Occipital lobe (tissue), 2 donors: ENCODE results near the gene MED25. TPM values are rescaled to one million over a fixed set of nuclear protein-coding genes. Genes with fewer than 3 reads are reported as not detected.

ENCODE experiments used
- DNase-seq: peaks from one replicate; lab custom pipeline; 2025; lab: John Stamatoyannopoulos, UW
- total RNA-seq: library from RNA; depleted of rRNA; stranded (reverse); fragments of >200 nt; gene quantifications from one replicate; pipeline ENCODE4 v1.2.3, GENCODE V29; 2014

Gene MED25
- 12.8 TPM for total RNA-seq

DNA sequence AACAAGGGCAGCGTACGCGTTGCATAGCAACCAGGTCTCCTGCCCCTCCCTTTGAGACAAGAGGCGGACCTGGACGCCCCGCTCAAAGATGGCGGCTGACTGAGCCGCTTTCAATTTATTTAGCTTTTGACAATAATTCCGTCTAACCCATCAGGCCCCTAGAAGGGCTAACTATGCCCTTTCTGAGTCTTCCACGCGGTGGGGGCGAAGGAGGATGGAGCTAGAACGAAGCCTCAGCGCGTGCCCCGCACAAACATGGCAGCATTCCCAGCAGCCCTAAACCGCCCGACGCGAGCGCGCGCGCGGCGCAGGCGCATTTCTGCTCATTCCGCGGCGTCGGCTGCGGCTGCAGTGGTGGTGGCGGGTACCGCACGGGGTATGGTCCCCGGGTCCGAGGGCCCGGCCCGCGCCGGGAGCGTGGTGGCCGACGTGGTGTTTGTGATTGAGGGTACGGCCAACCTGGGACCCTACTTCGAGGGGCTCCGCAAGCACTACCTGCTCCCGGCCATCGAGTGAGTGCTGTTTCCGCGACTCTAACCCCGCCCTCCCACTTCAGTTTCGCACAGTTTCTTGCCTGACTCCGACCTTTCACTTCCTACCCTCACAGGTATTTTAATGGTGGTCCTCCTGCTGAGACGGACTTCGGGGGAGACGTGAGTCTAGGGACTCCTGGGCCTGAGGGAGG lies at the start of gene MED25:
MED25 (plus strand) TSS at position 326 of the 685 bp plus-strand sequence; CDS start at position 379, 53 bp downstream.
- DNase-seq = peak; percentile 68

DNA sequence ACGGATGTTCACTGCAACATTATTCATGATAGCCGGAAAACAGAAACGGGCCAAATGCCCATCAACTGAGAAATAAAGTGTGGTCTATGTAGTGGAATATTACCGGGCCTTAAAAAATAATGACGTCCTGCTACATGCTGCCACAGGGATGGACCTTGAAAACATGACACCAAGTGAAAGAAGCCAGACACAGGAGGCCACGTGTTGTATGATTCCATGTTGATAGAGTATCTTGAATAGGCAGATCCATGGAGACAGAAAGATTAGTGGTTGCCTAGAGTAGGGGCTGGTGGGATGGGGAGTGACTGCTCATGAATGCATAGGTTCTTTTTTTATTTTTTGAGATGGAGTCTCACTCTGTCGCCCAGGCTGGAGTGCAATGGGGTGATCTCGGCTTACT lies 47.6 kb upstream of the MED25 start:
- DNase-seq = no peak

DNA sequence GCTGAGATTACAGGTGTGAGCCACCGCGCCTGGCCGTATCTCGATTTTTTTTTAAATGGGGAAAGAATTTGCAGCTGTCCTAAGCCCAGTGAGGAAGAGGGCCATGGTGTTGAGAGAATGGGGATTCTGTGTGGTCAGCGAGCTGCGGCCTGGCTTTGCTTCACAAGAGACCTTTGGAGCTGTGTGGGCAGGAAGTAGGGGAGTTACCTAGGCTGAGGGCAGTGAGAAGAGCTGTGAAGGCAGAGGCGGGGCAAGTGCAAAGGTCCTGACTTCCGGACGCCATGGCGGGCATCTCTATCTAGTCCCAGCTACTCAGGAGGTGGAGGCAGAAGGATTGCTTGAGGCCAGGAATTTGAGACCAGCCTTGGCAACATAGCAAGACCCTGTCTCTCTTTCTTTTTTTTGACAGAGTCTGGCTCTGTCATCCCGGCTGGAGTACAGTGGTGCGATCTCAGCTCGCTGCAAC lies 46.4 kb upstream of the MED25 start:
- no peak for DNase-seq

DNA sequence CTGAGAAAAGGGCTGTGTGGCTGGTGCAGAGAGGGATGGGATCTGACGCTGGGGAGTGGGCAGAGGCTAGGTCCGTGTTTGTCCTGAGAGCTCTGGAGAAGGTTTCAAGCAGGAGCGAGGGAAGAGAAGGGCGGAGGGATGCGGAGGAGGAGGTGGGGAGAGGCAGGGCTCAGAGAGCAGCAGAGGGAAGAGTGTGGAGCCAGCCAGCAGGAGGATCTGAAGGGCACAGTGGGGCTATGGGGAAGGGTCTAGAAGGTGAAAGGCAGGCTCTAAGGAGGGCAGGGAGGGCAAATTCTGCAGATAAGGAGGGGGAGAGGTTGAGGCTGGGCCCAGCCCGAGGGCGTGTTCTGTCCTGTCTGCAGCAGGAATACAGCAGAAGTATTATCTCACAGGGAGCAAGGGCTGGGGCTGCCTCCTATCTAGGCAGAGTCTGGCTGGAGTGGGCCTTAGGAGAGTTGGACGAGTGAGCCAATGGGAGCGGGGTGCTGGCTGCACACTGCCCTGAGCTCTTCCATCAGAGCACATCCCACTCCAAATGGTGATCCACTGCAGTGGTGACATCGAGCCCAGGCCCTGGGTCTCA lies 45.1 kb upstream of the MED25 start:
- DNase-seq = no peak

DNA sequence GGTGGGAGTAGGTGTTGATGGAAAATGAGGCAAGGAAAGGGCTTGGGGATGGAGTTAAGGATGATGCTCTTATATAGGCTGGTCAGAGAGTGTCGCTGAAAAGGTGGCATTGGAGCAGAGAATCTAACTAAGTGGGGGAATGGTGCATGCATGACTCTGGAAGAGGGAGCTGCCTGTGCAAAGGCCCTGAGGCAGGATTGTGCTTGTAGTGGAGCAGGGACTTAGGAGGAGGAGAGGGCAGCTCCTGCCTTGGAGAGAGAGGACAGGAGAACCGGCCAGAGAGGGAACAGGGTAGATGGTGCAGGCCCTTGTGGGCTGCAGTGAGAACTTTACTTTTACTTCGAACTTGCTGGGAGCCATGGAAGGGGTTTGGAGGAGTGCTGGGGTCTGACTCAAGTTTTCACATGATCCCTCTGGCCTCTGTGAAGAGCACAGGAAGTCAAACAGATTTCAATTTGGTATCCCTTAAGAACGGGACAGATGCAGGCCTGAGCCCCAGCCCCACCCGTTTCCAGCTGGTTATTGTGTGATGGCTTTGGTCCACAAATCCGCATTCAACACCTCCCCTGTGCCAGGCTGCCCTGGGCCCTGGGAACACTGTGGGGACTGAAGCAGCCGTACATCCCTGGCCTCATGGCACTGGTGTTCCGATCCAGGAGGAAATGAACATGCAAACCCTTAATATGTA lies 44.3 kb upstream of the MED25 start:
- DNase-seq = no peak

DNA sequence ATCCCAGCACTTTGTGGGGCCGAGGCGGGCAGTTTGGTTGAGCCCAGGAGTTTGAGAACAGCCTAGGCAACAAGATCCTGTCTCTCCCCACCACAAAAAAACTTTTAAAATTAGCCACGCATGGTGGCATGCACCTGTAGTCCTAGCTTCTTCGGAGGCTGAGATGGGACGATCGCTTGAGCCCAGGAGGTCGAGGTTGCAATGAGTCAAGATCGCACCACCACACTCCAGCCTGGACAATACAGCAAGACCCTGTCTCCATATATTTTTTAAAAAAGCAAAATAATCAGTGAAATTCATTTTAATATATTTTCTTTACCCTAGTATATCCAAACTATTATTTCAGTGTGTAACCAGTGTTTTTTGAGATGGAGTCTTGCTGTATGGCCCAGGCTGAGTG lies 43.1 kb upstream of the MED25 start:
- DNase-seq = no peak

DNA sequence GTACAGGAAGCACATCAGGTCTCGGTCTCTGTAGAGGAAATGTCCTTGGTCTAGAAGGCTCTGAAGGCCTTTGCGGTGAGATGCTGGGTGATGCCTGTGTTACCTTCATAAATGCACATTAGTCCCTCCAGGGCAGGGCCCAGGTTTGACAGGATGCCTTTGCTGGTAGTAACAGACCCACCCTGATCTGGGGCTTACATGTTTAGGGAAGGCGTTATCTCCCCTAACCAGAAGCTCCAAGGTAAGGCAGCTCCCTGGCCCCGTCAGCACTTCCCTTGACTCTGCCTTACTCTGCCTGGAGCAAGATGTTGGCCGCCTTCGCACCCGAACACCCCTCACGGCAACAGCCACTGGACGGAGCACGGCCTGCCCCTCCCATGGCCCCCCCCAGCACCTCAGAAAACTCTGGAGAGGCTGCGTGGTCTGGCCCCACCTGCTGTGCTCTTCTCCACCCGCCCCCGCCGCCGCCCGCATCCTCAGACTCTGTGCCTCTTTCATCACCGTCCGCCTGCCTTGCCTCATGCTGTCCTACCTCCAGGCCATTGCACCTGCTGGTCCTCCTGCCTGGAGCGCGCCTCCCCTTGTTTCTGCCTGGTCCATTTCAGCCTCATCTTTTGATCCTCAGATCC lies 42.2 kb upstream of the MED25 start:
- DNase-seq = peak; percentile 14

DNA sequence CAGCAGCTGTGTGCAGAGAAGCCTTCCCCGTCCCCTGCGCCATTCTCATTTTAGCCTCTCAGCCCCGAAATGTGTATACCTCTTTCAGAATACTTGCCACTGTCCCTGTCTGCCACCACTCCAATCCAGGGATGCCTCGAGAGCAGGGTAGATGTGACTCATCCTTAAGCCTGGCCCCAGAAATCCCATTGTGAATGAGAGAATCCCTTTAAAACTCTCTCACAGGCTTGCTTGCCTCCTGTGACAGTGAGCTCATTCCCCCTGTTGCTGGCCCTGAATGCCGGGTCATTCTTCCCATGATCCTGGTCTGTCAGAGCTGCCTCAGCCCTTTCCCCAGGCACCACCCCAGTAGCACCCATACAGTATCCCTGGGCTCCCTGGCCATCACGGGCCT lies 41.7 kb upstream of the MED25 start:
- DNase-seq = no peak

DNA sequence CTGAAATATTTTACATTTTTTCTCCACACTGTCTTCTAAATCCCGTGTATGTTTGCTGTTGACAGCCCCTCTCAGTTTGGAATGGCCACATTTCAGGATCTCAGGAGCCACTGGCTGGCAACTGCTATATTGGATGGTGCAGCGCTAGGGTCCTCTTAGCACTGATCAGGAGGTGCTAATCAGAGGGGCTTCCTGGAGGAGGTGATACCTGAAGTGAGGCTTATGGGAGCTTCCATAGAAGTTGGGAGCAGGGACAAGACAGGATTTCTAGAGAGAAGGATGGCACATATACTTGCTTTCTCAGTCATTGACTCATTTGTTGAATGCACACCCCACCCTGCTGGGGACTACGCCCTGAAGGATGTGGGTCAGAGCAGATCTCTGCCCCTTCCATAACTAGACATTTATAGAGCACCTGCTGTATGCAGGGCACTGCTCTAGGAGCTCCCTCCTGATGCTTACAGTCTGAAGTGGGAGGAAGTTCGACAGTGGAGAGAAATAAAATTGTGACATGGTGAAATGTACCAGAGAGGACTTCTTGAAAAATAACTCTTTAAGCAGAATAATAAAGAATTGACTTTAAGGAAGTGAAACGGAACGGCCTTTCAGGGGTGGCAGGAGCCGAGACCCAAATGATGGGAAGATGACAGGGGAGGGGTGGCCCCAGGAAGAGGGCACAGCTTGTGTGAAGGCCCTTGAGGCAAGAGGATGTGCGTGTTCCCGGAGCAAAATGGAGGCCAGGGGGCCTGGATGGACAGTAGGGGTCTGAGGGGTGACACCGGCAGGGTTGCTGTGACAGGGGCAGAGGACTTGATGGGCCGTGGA lies 38.1 kb upstream of the MED25 start:
- no peak for DNase-seq

DNA sequence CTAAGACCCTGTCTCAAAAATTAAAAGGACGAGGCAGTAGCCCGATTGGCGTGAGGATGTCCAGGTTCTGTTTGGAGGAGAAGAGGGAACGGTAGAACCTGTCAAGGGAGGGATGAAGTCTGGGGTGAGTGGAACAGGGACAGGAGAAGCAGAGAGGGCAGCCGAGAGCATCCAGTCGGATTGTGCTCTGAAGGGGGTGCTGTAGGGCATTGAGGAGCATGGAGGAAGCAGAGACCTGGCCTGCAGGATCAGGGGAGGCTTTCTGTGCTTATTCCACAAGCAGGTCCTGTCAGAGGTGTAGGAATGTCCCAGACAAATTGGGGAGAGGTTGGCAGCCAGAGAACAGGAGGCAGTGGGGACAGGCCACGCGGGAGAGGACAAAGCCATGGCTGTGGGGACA lies 37.2 kb upstream of the MED25 start:
- DNase-seq = no peak

DNA sequence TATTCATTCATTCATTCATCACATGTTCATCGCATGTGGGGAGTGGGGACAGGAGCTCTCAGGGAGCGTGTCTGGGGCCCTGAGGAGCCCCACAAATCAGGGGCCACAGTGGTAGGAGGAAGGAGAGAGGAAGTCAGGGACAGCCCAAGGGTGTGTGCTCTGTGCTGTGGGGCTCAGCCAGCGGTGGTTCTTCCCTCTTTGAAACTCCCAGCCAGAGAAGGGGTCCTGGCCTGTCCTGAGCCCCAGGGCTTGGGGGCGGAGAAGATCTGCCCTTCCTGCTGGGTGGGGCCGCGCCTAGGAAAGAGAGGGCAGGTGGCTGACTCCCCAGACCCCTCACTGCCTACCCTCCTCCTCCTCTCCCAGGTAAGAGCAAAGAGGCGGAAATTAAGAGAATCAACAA lies 36.7 kb upstream of the MED25 start:
- DNase-seq = no peak

DNA sequence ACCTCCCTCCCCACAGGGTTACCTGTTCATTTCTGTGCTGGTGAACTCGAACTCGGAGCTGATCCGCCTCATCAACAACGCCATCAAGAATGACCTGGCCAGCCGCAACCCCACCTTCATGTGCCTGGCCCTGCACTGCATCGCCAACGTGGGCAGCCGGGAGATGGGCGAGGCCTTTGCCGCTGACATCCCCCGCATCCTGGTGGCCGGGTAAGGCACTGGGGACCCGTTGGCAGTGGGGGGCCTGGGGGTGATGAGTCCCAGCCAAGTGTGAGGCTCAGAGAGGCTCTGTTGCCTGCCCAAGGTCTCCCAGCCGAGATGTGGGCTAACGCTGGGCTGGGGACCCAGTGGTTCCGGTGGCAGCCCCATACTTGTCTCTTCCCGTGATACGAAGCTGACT lies 35.6 kb upstream of the MED25 start:
- DNase-seq = no peak

DNA sequence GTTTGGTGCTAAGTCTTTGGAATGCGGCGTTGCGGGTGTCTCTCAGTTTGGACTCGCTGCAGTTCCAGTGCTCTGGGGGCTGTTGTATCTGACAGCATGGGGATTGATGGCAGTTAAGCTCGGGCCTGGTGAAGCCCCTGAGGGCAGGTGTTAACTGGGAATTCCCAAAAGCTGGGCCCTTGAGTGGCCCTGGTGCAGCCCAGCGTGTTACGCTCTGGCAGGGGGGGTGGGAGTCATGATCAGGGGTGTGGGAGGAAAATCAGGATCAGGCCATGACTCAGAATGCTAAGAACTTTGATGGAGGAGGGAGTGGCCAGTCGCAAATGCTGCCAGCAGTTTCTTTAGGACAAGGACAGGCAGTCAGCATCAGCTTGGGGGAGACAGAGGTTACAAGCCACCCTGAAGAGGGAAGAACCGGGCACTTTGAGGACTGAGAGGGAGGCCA lies 31.7 kb upstream of the MED25 start:
- no peak for DNase-seq

DNA sequence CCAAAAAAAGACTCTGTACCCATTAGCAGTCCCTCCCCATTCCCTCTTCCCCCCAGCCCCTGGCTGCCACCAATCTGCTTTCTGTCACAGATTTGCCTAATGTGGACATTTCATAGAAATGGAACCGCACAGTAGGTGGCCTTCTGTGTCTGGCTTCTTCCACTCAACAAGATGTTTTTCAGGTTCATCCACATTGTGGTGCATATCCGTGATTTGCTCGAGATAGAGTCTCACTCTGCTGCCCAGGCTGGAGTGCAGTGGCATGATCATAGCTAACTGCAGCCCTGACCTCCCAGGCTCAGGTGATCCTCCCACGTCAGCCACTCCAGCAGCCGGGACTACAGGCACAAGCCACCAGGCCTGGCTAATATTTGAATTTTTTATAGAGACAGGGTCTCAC lies 30.3 kb upstream of the MED25 start:
- DNase-seq = no peak

DNA sequence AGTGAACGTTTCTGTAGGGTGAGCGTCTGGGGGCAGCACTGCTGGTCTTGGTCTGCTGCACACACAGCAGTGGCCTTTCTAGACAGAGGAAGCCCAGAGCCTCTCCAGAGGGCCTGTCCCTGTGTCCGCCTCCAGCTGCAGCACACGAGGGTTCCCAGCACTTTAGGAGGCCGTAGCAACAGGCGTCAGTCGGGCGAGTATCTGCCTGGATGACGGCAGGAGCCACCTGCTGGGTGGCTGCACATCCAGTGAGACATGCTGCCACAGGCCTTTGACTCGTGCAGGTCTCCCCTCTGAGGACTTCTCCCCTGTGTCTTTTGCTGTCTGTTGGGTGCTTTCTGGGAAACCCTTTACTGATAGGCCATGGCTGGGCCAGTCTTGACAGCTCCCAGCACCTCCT lies 29.2 kb upstream of the MED25 start:
- no peak for DNase-seq

DNA sequence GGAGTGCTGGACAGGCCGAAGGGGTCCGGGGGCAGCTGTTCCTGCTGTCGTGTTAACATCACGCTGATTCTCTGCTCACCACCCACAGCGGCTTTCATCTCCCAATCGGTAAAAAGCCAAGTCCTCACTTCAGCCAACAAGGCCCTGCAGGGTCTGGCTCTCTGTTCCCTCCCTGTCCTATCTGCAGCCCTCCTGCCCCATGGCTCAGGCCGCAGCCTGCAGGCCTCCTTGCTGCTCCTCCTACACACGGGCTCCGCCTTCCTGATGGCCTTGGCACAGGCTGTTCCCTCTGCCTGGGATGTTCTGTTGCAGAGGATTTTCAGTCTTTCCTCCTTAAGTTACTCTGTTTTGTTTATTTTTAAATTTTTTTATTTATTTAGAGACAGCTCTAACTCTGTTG lies 27.2 kb upstream of the MED25 start:
- peak; percentile 21 for DNase-seq

DNA sequence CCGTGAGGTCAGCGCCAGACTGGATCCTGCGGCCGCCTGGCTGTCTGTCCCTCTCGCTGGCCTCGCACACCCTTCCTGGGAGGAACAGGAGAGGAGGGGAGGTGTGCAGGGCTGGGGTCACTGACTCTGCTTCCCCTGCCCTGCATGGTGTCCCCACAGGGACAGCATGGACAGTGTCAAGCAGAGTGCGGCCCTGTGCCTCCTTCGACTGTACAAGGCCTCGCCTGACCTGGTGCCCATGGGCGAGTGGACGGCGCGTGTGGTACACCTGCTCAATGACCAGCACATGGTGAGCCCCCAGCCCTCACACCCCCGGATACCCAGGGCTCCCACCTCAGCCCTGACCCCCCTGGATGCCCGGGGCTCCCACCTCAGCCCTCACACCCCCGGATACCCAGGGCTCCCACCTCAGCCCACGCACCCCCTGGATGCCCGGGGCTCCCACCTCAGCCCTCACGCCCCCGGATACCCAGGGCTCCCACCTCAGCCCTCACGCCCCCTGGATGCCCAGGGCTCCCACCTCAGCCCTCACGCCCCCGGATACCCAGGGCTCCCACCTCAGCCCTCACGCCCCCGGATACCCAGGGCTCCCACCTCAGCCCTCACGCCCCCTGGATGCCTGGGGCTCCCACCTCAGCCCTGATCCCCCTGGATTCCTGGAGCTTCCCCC lies 26.2 kb upstream of the MED25 start:
- no peak for DNase-seq

DNA sequence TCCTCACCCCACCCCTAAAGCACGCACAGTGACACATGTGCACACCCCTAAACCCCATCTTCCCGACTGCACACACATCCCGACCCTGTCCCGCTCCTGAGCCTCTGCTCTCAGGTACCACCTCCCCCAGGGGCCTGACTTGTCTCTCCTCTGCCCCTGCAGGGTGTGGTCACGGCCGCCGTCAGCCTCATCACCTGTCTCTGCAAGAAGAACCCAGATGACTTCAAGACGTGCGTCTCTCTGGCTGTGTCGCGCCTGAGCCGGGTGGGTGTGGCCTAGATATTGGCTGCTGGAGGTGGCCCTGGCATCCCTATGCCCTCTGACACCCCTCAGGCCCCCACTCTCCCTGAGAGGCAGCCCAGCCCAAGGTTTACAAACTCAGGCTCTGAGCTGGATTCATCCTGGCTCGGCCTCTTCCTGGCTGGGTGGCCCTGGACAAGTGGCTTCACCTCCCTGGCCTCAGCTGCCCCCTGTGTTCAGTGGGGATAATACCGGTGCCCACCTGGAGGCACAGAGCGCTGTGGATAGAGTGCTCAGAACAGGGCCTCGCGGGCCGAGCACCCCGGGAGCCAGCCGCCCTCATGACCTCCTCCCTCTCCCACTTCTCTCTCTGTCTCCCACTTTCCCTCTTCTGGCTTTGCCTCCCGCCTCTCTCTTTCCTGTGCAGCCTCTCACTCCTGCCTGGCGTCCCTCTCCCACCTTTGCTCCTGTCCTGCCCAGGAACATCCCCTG lies 25.1 kb upstream of the MED25 start:
- no peak for DNase-seq

DNA sequence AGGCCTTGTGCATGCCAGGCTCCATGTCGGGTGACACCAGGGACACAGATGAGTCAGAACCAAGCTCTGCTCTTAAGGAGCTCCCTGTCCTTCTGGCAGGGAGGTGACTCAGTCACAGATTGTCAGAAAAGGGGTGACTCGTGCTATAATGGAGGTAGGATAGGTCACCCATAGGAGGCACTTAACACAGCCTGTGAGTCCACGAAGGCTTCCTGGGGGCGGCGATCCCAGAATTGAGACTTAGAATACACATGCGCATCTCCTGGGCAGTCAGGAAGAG lies 24.6 kb upstream of the MED25 start:
- DNase-seq = no peak

DNA sequence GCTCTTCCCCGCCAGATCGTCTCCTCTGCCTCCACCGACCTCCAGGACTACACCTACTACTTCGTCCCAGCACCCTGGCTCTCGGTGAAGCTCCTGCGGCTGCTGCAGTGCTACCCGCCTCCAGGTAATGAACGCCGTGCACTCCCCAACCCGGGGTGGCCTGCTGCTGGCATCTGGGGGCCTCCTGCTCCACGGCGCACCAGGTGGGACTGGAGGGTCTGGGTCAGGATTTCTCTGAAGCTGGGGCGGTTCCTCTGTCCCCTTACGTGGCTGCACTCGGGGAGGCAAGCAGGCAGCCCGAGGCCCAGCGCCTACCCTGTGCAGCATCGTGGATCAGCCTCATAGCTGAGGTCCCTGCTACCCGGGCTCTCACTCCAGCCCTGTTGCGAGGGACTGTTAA lies 22.5 kb upstream of the MED25 start:
- DNase-seq = no peak

DNA sequence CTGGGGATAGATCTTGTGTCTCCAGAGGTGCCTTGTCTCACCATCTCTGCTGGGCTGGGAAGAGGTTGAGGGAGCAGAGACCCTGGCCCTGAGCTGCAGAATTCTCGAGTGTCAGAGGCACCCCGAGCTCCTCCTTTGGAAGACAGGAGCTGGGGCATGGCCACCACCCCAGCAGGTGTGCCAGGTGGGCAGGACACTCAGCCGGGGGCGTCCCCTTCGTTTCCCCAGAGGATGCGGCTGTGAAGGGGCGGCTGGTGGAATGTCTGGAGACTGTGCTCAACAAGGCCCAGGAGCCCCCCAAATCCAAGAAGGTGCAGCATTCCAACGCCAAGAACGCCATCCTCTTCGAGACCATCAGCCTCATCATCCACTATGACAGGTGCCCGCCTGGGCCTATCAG lies 19.5 kb upstream of the MED25 start:
- DNase-seq = no peak
